Naive thymus-derived CD8-positive, alpha-beta T cell (primary cell): ENCODE data around the gene TPP2. TPM values are rescaled to one million over a fixed set of nuclear protein-coding genes. Genes with fewer than 3 reads are reported as not detected.

ENCODE experiments used
- ATAC-seq, 2 donors: fragments of 150-1000 bp; cut with Tn5 transposase in 1 of 2; sonication (Bioruptor Pico), chemical (Tn5 transposase) in 1 of 2; 1 replicate in 1 of 2; 2 replicates in 1 of 2; pipeline ENCODE4 v1.10.0; 2021; ENCODE audit warnings: mild to moderate bottlenecking in 2 of 2, moderate library complexity in 2 of 2
- POLR2A ChIA-PET: fragments of 350-600 bp; sonication (Branson Sonifier 250); formaldehyde crosslinking; loops from one replicate; lab custom pipeline; 2021; ENCODE audit warnings: antibody characterized with exemption; lab: Charles Lee
- DNase-seq, 10 donors: peaks; one replicate each; pipeline versions ENCODE4 v3.0.0 to v3.0.0-alpha.2; 2020 to 2022
- H3K27ac Mint-ChIP-seq, 10 donors: one replicate each; pipeline ENCODE4 v1.8.0; 2020 to 2022; ENCODE audit warnings: mild to moderate bottlenecking in 10 of 10, mixed read lengths in 10 of 10, moderate library complexity in 4 of 10, inconsistent platforms in 1 of 10
- H3K27me3 Mint-ChIP-seq, 5 donors: one replicate each; pipeline ENCODE4 v1.8.0; 2021 to 2022; ENCODE audit warnings: mixed read lengths in 5 of 5
- H3K36me3 Mint-ChIP-seq, 3 donors: one replicate each; pipeline ENCODE4 v1.8.0; 2020 to 2022; ENCODE audit warnings: mixed read lengths in 3 of 3, mild to moderate bottlenecking in 2 of 3, inconsistent platforms in 1 of 3
- H3K4me1 Mint-ChIP-seq, 4 donors: one replicate each; pipeline ENCODE4 v1.8.0; 2021 to 2022; ENCODE audit warnings: mixed read lengths in 4 of 4
- H3K4me3 Mint-ChIP-seq, 10 donors: one replicate each; pipeline ENCODE4 v1.8.0; 2020 to 2022; ENCODE audit warnings: mild to moderate bottlenecking in 10 of 10, mixed read lengths in 10 of 10, moderate library complexity in 6 of 10, inconsistent platforms in 1 of 10
- H3K9me3 Mint-ChIP-seq, 9 donors: one replicate each; pipeline ENCODE4 v1.8.0; 2020 to 2022; ENCODE audit warnings: mixed read lengths in 9 of 9, mild to moderate bottlenecking in 3 of 9, inconsistent platforms in 1 of 9, moderate library complexity in 1 of 9
- polyA plus RNA-seq, 3 donors: library from polyadenylated mRNA; unstranded; fragments of 300-500 nt; fragmentation: Illumina TruSeq; gene quantifications; one replicate each; pipeline ENCODE4 v1.2.3, GENCODE V29; 2021
- total RNA-seq, 8 experiments: library from RNA in 2 of 8; stranded (reverse) in 2 of 8; gene quantifications; one replicate each; pipeline ENCODE4 v1.2.3 and lab custom pipeline; 2021 to 2026

The TPP2 gene
- total and polyA plus RNA-seq, 5 experiments from 2014 or later, result 52.3 to 224 (median 64.7) TPM

GRCh38 chr13:102598061-102598460, 1.3 kb downstream of the TPP2 start:
- ATAC-seq, result no peak
- peak overlapping the region; percentile 93 to 99 (median 97) for H3K4me3 Mint-ChIP-seq
- peaks cover 37 to 75% (median 64%) of the 10 kb centered on the region in 4 donors for H3K4me1 Mint-ChIP-seq
- peaks cover 0 to 1% (median 0%) of the 10 kb centered on the region in 9 donors for H3K9me3 Mint-ChIP-seq
- POLR2A ChIA-PET, result interaction anchor here (1.2 to 10.3 kb wide), 7 partner anchors 12 to 250 kb away, joined by 3 to 302 read pairs (median 13); partner anchors contain the start of genes ERCC5 and TEX30
- H3K36me3 Mint-ChIP-seq, result peaks cover 1 to 21% (median 5%) of the 10 kb centered on the region in 3 donors
- no peak for DNase-seq
- H3K27me3 Mint-ChIP-seq, result no peaks in the 10 kb centered on the region
- peak overlapping the region; percentile 93 to 100 (median 96) for H3K27ac Mint-ChIP-seq

DNA sequence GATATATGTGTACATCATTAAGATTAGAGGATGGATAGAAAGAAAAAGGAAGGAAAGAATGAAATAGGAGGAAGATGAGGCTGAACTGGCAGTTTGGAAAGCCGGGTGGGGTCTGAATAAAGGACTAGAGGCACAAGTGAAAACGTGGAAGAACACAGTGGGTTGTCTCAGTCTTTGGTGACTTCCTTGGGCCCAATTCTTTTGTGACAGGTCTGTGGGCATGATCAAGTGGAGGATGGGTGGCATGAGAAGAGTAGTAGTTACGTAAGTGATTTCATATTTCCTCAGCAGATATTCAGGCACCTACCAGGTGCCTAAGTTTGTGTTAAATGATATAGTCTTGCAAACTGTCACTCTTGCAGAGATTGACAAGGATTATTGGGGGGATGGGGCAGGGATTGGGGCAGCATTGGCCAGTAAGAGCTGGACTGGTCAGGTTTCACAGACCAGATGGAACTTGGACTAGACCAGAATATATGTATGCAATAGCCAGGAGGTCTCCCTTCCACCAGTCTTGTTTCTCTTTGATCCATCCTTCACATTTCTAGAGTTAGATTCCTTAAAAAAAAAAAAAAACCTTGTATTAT, 2.7 kb downstream of the TPP2 start:
- H3K9me3 Mint-ChIP-seq, result peaks cover 0 to 1% (median 0%) of the 10 kb centered on the region in 9 donors
- no peak for ATAC-seq
- peak in 6 of 10 donors; percentile 11 to 55 (median 32) for DNase-seq
- peak overlapping the region; percentile 57 to 100 (median 90) for H3K27ac Mint-ChIP-seq
- H3K4me1 Mint-ChIP-seq, result peaks cover 50 to 83% (median 76%) of the 10 kb centered on the region in 4 donors
- H3K27me3 Mint-ChIP-seq, result no peaks in the 10 kb centered on the region
- POLR2A ChIA-PET, result interaction anchor here (0.9 to 10.3 kb wide), 3 partner anchors 7 to 248 kb away, joined by 3 to 302 read pairs (median 4); partner anchors contain the start of gene ERCC5
- H3K36me3 Mint-ChIP-seq, result peaks cover 5 to 30% (median 6%) of the 10 kb centered on the region in 3 donors
- H3K4me3 Mint-ChIP-seq, result peak overlapping the region; percentile 93 to 99 (median 97)

DNA sequence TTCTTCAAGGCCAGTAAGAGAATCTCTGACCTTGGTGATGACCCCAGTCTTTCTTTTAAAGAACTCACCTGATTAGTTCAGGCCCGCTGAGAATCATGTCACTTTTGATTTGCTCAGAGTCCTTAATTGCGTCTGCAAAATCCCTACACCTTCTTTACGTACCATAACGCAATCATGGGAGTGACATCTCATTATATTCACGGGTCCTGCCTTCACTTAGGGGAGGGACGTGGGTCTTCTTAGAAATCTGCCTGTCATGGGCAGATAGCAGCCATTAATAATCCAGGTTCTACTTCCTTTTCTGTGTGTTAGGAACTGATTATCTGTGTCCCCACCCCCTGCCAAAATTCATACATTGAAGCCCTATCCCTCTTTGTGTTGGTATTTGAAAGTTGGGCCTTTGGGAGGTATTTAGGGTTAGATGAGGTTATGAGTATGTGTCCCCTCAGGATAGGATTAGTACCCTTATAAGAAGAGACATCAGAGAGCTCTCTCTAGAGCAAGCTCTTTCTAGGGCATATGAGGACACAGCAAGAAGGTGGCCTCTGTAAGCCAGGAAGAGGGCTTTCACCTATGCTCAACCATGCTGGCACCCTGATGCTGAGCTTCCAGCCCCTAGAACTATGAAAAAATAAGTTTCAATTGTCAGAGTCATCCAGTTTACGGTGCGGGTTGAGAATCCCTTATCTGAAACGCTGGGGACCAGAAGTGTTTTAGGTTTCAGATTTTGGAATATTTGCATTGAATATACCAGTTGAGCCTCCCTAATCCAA, 9.9 kb downstream of the TPP2 start:
- H3K4me1 Mint-ChIP-seq, result peaks cover 39 to 85% (median 80%) of the 10 kb centered on the region in 4 donors
- H3K4me3 Mint-ChIP-seq, result no peak overlapping the region
- DNase-seq, result no peak
- H3K9me3 Mint-ChIP-seq, result no peaks in the 10 kb centered on the region
- no peak for ATAC-seq
- POLR2A ChIA-PET, result interaction anchor here (1.7 to 9.8 kb wide), 3 partner anchors 10 to 240 kb away, joined by 6 to 93 read pairs (median 7); partner anchors contain the start of gene TPP2
- H3K27ac Mint-ChIP-seq, result peak overlapping the region in 3 of 10 donors; percentile 28 to 84 (median 59)
- H3K36me3 Mint-ChIP-seq, result peaks cover 28 to 84% (median 39%) of the 10 kb centered on the region in 3 donors
- H3K27me3 Mint-ChIP-seq, result no peaks in the 10 kb centered on the region

DNA sequence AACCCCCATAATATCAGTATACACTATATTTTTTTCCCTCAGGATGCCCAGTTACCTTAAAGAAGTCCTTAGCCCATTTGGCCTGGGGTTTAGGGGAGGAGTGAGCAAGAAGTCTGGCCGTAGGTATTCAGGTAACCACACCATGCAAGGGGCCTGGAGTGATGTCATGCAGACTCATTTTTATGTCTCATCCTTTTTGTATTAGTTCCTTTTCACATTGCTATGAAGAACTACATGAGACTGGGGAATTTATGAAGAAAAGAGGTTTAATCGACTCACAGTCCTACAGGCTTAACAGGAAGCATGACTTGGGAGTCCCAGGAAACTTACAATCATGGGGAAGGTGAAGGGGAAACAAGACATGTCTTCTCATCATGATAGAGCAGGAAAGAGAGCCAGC, 12.2 kb downstream of the TPP2 start:
- no peaks in the 10 kb centered on the region for H3K9me3 Mint-ChIP-seq
- H3K4me3 Mint-ChIP-seq, result peak overlapping the region in 8 of 10 donors; percentile 46 to 79 (median 63)
- H3K36me3 Mint-ChIP-seq, result peaks cover 28 to 85% (median 36%) of the 10 kb centered on the region in 3 donors

DNA sequence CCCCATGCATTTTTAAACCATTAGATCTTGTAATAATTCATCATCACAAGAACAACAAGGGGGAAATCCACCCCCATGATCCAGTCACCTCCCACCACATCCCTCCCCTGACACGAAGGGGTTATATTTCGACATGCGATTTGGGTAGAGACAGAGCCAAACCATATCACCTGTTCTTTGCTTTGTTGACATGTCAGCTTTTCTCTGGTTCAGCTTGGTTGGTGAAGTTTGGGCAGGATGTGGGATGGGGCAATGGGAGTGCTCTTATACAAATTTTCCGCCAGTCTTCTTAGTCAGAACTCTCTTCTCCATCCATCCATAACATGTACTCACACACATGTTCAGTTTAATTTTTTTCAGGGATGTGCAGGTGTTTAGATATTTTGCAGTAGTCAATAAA, 12.9 kb downstream of the TPP2 start:
- H3K4me3 Mint-ChIP-seq, result peak overlapping the region in 7 of 10 donors; percentile 22 to 57 (median 45)
- H3K27me3 Mint-ChIP-seq, result no peaks in the 10 kb centered on the region
- H3K36me3 Mint-ChIP-seq, result peaks cover 25 to 90% (median 35%) of the 10 kb centered on the region in 3 donors
- H3K27ac Mint-ChIP-seq, result peak overlapping the region; percentile 2 to 91 (median 69)
- POLR2A ChIA-PET, result interaction anchor here (1.0 to 9.8 kb wide), 3 partner anchors 13 to 237 kb away, joined by 3 to 93 read pairs (median 4); partner anchors contain the start of gene TPP2
- no peaks in the 10 kb centered on the region for H3K9me3 Mint-ChIP-seq
- peaks cover 29 to 79% (median 74%) of the 10 kb centered on the region in 4 donors for H3K4me1 Mint-ChIP-seq
- ATAC-seq (peak; percentile 68 to 83), DNase-seq (peak in 4 of 10 donors; percentile 14 to 52 (median 34))

More for the DNA sequence above, 12.2 kb downstream of the TPP2 start:
- Mint-ChIP-seq H3K4me1 (peaks cover 33 to 83% (median 75%) of the 10 kb centered on the region in 4 donors), H3K27me3 (no peaks in the 10 kb centered on the region), H3K27ac (peak overlapping the region in 9 of 10 donors; percentile 53 to 93 (median 79))
- ATAC-seq (peak in 1 of 2 donors; percentile 17), DNase-seq (no peak)
- POLR2A ChIA-PET, result interaction anchor here (1.2 to 9.8 kb wide), 2 partner anchors 13 to 17 kb away, joined by 4 to 93 read pairs; partner anchors contain the start of gene TPP2

- DNase-seq, result no peak
- peak overlapping the region in 3 of 10 donors; percentile 7 to 78 (median 70) for H3K27ac Mint-ChIP-seq
- H3K9me3 Mint-ChIP-seq, result no peaks in the 10 kb centered on the region
- H3K4me1 Mint-ChIP-seq, result peaks cover 25 to 73% (median 67%) of the 10 kb centered on the region in 4 donors
- H3K27me3 Mint-ChIP-seq, result no peaks in the 10 kb centered on the region
- H3K4me3 Mint-ChIP-seq, result peak overlapping the region in 1 of 10 donors; percentile 26
- H3K36me3 Mint-ChIP-seq, result peaks cover 20 to 88% (median 28%) of the 10 kb centered on the region in 3 donors
- POLR2A ChIA-PET, result interaction anchor here (1.0 to 9.8 kb wide), 3 partner anchors 14 to 237 kb away, joined by 3 to 93 read pairs (median 3); partner anchors contain the start of gene TPP2
- ATAC-seq, result no peak
Observed at GRCh38 chr13:102610296-102610895, 13.6 kb downstream of the TPP2 start.

DNA sequence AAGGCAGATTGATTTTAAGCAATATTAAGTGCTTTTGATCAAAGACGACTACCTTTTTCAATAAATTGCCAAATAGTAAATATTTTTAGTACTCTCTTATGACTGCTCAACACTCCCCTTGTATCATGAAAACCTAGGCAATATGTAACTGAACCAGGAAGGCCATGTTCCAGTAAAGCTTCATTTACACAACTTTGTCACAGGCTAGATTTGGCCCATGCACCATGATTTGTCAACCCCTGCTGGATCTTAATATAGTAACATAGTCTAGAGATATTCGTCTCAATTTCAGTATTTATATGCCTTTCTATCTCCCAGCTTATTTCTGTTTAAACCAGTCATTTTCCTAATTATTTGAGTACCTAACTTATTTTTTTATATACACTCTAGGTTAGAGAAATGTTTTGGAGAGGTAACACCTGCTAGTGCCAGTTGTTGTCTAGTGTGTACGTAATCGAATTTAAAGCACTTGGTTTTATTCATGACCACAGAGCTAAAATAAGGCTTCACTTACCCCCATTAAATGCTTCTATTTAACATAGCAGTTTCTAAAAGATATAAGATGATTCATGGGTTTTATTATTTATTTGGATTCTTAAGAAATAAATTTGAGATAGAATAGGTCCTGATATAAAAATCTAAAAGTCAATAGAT, 21.0 kb downstream of the TPP2 start:
- Mint-ChIP-seq H3K9me3 (no peaks in the 10 kb centered on the region), H3K27ac (peak overlapping the region in 1 of 10 donors; percentile 38), H3K36me3 (peaks cover 6 to 89% (median 20%) of the 10 kb centered on the region in 3 donors), H3K4me1 (peaks cover 14 to 32% (median 23%) of the 10 kb centered on the region in 4 donors), H3K4me3 (no peak overlapping the region), H3K27me3 (no peaks in the 10 kb centered on the region)
- POLR2A ChIA-PET, result interaction anchor here (1.3 kb wide), 2 partner anchors 14 to 23 kb away, joined by 4 to 7 read pairs; no protein-coding TSS in a partner anchor
- DNase-seq, result no peak
- ATAC-seq, result no peak

DNA sequence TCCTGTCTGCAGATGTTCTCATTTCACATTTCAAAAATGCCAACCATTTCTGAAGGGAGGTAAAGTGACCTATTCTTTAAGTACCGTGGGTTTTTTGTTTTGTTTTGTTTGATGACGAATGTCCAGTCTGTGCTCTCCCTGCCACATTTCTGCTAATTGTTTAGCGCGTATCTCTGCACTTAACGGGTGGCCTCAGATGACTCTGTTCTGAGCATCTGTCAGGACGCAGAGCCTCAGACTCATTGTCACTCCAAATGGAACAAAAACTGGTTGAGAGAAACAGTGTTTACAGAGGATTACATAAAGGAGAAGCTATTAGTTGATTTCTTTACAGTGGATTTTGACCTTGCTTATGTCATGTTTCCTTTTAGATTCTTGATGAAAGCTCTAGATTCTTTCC, 23.7 kb downstream of the TPP2 start:
- ATAC-seq (no peak), DNase-seq (no peak)
- H3K36me3 Mint-ChIP-seq, result peaks cover 6 to 89% (median 18%) of the 10 kb centered on the region in 3 donors
- no peaks in the 10 kb centered on the region for H3K9me3 Mint-ChIP-seq
- H3K4me1 Mint-ChIP-seq, result peaks cover 0 to 17% (median 13%) of the 10 kb centered on the region in 4 donors
- no peaks in the 10 kb centered on the region for H3K27me3 Mint-ChIP-seq
- H3K27ac Mint-ChIP-seq, result peak overlapping the region in 4 of 10 donors; percentile 12 to 75 (median 30)
- POLR2A ChIA-PET, result interaction anchor here (1.0 kb wide), 1 partner anchor 29 kb away, joined by 3 read pairs; no protein-coding TSS in a partner anchor
- H3K4me3 Mint-ChIP-seq, result no peak overlapping the region

DNA sequence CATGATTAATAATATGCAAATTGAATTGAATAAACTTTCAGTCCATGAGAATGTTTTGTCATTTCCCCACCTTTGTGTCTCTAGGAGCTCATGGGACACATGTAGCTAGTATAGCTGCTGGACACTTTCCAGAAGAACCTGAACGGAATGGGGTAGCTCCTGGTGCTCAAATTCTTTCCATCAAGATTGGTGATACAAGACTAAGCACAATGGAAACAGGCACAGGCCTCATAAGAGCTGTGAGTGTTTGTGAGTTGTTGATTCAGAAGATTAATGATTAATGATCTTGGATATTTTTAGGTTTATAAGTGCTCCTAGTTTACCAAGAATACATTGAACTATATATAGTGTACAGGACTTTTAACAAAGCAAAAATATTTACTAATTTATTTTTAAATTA, 30.1 kb downstream of the TPP2 start:
- H3K36me3 Mint-ChIP-seq, result peaks cover 15 to 94% (median 18%) of the 10 kb centered on the region in 3 donors
- H3K4me1 Mint-ChIP-seq, result peaks cover 0 to 9% (median 3%) of the 10 kb centered on the region in 4 donors
- ATAC-seq (no peak), DNase-seq (no peak)
- H3K27me3 Mint-ChIP-seq, result no peaks in the 10 kb centered on the region
- H3K4me3 Mint-ChIP-seq, result no peak overlapping the region
- POLR2A ChIA-PET, result interaction anchor here (0.7 to 1.4 kb wide), 2 partner anchors 15 to 23 kb away, joined by 3 read pairs; no protein-coding TSS in a partner anchor
- no peak overlapping the region for H3K27ac Mint-ChIP-seq
- H3K9me3 Mint-ChIP-seq, result no peaks in the 10 kb centered on the region

DNA sequence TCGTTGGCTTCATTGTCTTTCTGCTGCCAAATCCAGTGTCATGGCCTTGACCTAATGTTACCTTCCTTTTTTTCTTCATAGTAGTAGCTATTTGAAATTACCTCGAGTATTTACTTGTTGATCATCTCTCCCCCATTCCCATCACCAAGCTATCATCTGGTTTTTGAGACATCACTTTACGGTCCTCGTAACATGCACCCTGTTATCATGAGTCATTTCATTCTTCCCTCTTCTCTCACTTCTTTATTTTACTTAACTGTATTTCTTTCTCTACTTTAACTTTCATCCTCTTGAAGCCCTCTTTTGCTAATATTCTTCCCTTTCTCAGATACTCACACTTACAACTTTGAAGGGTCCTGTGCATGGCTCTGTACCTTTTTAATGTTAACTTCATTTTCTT, 31.8 kb downstream of the TPP2 start:
- Mint-ChIP-seq H3K9me3 (no peaks in the 10 kb centered on the region), H3K4me1 (peaks cover 0 to 9% (median 4%) of the 10 kb centered on the region in 4 donors), H3K4me3 (no peak overlapping the region), H3K27me3 (no peaks in the 10 kb centered on the region), H3K27ac (peak overlapping the region in 7 of 10 donors; percentile 2 to 80 (median 32)), H3K36me3 (peaks cover 15 to 94% (median 18%) of the 10 kb centered on the region in 3 donors)
- POLR2A ChIA-PET, result interaction anchor here (0.8 kb wide), 1 partner anchor 32 kb away, joined by 3 read pairs; the partner anchor contains the start of gene TPP2
- ATAC-seq (no peak), DNase-seq (no peak)

DNA sequence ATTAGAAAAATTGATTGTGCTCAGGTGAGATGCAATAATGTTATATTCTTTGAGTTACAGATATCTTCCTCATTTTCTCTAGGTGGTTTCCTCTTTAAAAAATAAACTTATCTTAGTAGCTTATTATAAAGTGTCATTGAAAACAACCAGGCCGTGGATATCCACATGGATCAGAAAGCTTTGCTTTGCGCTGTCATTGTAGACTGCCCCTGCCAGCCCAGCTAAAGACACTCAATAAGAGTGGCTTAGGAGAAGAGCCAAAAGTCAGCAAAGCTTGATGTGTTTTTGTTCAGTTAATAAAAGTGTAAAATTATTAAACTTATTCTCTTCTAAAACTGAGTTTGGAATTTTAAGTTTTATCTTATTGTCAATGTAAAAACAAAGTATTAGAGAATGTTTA, 34.4 kb downstream of the TPP2 start:
- Mint-ChIP-seq H3K27ac (no peak overlapping the region), H3K36me3 (peaks cover 23 to 97% (median 26%) of the 10 kb centered on the region in 3 donors), H3K27me3 (no peaks in the 10 kb centered on the region), H3K4me3 (no peak overlapping the region), H3K4me1 (peaks cover 0 to 14% (median 6%) of the 10 kb centered on the region in 4 donors), H3K9me3 (no peaks in the 10 kb centered on the region)
- ATAC-seq (no peak), DNase-seq (no peak)
- POLR2A ChIA-PET, result interaction anchor here (2.0 kb wide), 1 partner anchor 39 kb away, joined by 9 read pairs; no protein-coding TSS in a partner anchor
